ENCODE measurements around the gene CMIP.

The CMIP gene

GRCh38 chr16:81709016-81709900 lies 264.6 kb downstream of the CMIP start:
- Histone ChIP-seq H2BK120ac (ENCODE audit: low read depth, low read length) (no peak overlapping the region), H3K9me3 (ENCODE audit: control insufficient read depth, low read length) (no peaks in the 10 kb centered on the region), H2AK5ac (ENCODE audit: low read length, severe bottlenecking) (no peak overlapping the region), H4K91ac (ENCODE audit: low read length) (no peak overlapping the region), H2BK5ac (ENCODE audit: low read depth, low read length, poor library complexity, severe bottlenecking) (no peak overlapping the region), H3K18ac (ENCODE audit: low read depth in 1 of 2, low read length in 2 of 2) (no peak overlapping the region), H3K14ac (ENCODE audit: low read length in 2 of 2) (no peak overlapping the region), H3K4me1 (ENCODE audit: control insufficient read depth, insufficient read depth, low read depth, low read length) (peaks cover 17% of the 10 kb centered on the region), H3K36me3 (ENCODE audit: control insufficient read depth in 1 of 2, insufficient read depth in 2 of 2, low read depth in 1 of 2, low read length in 2 of 2) (peaks cover 47 to 56% of the 10 kb centered on the region in 2 experiments), H3K4me2 (ENCODE audit: low read length, poor library complexity, severe bottlenecking) (no peak overlapping the region), H3K27me3 (ENCODE audit: control insufficient read depth in 1 of 2, insufficient read depth in 1 of 2, low read length in 2 of 2) (no peaks in the 10 kb centered on the region), H3K23ac (ENCODE audit: low read length in 2 of 2) (no peak overlapping the region), H3K79me1 (replicated peaks; ENCODE audit: low read length, poor library complexity, severe bottlenecking) (peaks cover 3% of the 10 kb centered on the region), H4K8ac (ENCODE audit: low read length) (no peak overlapping the region), H3K4me3 (ENCODE audit: insufficient read depth in 1 of 2, low read depth in 1 of 2, low read length in 2 of 2) (no peak overlapping the region), H2AFZ (ENCODE audit: low read depth, low read length) (no peak overlapping the region), H3K27ac (ENCODE audit: low read length, poor library complexity, severe bottlenecking) (no peak overlapping the region), H2BK12ac (ENCODE audit: low read length in 2 of 2) (no peak overlapping the region), H3K4ac (ENCODE audit: low read depth in 1 of 2, low read length in 2 of 2) (no peak overlapping the region), H2BK15ac (ENCODE audit: low read depth, poor library complexity, severe bottlenecking) (no peak overlapping the region), H3K9ac (ENCODE audit: low read length) (no peak overlapping the region)
- 91% methylated on average over 21 of the region's 21 CpGs for WGBS
- no peak for DNase-seq

GRCh38 chr16:81710044-81710443 lies 265.4 kb downstream of the CMIP start:
- no peak overlapping the region for H2BK12ac ChIP-seq (ENCODE audit: low read length in 2 of 2)

GRCh38 chr16:81710596-81710995 lies 266.0 kb downstream of the CMIP start:
- Histone ChIP-seq H3K4me1 (ENCODE audit: control insufficient read depth, insufficient read depth, low read depth, low read length) (peaks cover 17% of the 10 kb centered on the region), H2AFZ (ENCODE audit: low read depth, low read length) (no peak overlapping the region), H2BK12ac (ENCODE audit: low read length in 2 of 2) (peak overlapping the region in 1 of 2 experiments; percentile 16), H3K9ac (ENCODE audit: low read length) (no peak overlapping the region), H3K14ac (ENCODE audit: low read length in 2 of 2) (no peak overlapping the region), H3K23ac (ENCODE audit: low read length in 2 of 2) (no peak overlapping the region), H3K79me1 (replicated peaks; ENCODE audit: low read length, poor library complexity, severe bottlenecking) (peaks cover 3% of the 10 kb centered on the region), H4K91ac (ENCODE audit: low read length) (no peak overlapping the region), H3K18ac (ENCODE audit: low read depth in 1 of 2, low read length in 2 of 2) (no peak overlapping the region), H3K27me3 (ENCODE audit: control insufficient read depth in 1 of 2, insufficient read depth in 1 of 2, low read length in 2 of 2) (no peaks in the 10 kb centered on the region), H3K4me3 (ENCODE audit: insufficient read depth in 1 of 2, low read depth in 1 of 2, low read length in 2 of 2) (no peak overlapping the region), H3K36me3 (ENCODE audit: control insufficient read depth in 1 of 2, insufficient read depth in 2 of 2, low read depth in 1 of 2, low read length in 2 of 2) (peaks cover 39 to 44% of the 10 kb centered on the region in 2 experiments), H2BK5ac (ENCODE audit: low read depth, low read length, poor library complexity, severe bottlenecking) (no peak overlapping the region), H3K27ac (ENCODE audit: low read length, poor library complexity, severe bottlenecking) (no peak overlapping the region), H3K4me2 (ENCODE audit: low read length, poor library complexity, severe bottlenecking) (no peak overlapping the region), H3K9me3 (ENCODE audit: control insufficient read depth, low read length) (no peaks in the 10 kb centered on the region), H4K8ac (ENCODE audit: low read length) (no peak overlapping the region), H3K4ac (ENCODE audit: low read depth in 1 of 2, low read length in 2 of 2) (no peak overlapping the region), H2BK120ac (ENCODE audit: low read depth, low read length) (no peak overlapping the region), H2AK5ac (ENCODE audit: low read length, severe bottlenecking) (peak overlapping the region; percentile 9), H2BK15ac (ENCODE audit: low read depth, poor library complexity, severe bottlenecking) (no peak overlapping the region)
- DNase-seq: no peak
- WGBS: 71% methylated on average over 12 of the region's 12 CpGs

More at GRCh38 chr16:81710044-81710443, 265.4 kb downstream of the CMIP start:
- Histone ChIP-seq H2BK5ac (ENCODE audit: low read depth, low read length, poor library complexity, severe bottlenecking) (no peak overlapping the region), H3K79me1 (replicated peaks; ENCODE audit: low read length, poor library complexity, severe bottlenecking) (peaks cover 3% of the 10 kb centered on the region), H2BK15ac (ENCODE audit: low read depth, poor library complexity, severe bottlenecking) (no peak overlapping the region), H3K9me3 (ENCODE audit: control insufficient read depth, low read length) (no peaks in the 10 kb centered on the region), H4K91ac (ENCODE audit: low read length) (no peak overlapping the region), H3K4me1 (ENCODE audit: control insufficient read depth, insufficient read depth, low read depth, low read length) (peaks cover 17% of the 10 kb centered on the region), H3K9ac (ENCODE audit: low read length) (no peak overlapping the region), H3K4ac (ENCODE audit: low read depth in 1 of 2, low read length in 2 of 2) (no peak overlapping the region), H3K14ac (ENCODE audit: low read length in 2 of 2) (no peak overlapping the region), H3K27ac (ENCODE audit: low read length, poor library complexity, severe bottlenecking) (no peak overlapping the region), H3K18ac (ENCODE audit: low read depth in 1 of 2, low read length in 2 of 2) (no peak overlapping the region), H2AFZ (ENCODE audit: low read depth, low read length) (no peak overlapping the region), H2AK5ac (ENCODE audit: low read length, severe bottlenecking) (no peak overlapping the region), H3K4me2 (ENCODE audit: low read length, poor library complexity, severe bottlenecking) (no peak overlapping the region), H4K8ac (ENCODE audit: low read length) (no peak overlapping the region), H3K36me3 (ENCODE audit: control insufficient read depth in 1 of 2, insufficient read depth in 2 of 2, low read depth in 1 of 2, low read length in 2 of 2) (peaks cover 43 to 49% of the 10 kb centered on the region in 2 experiments), H2BK120ac (ENCODE audit: low read depth, low read length) (no peak overlapping the region), H3K23ac (ENCODE audit: low read length in 2 of 2) (no peak overlapping the region), H3K4me3 (ENCODE audit: insufficient read depth in 1 of 2, low read depth in 1 of 2, low read length in 2 of 2) (no peak overlapping the region), H3K27me3 (ENCODE audit: control insufficient read depth in 1 of 2, insufficient read depth in 1 of 2, low read length in 2 of 2) (no peaks in the 10 kb centered on the region)
- DNase-seq: no peak
- 93% methylated on average over 11 of the region's 20 CpGs for WGBS

GRCh38 chr16:81711657-81712319 lies 267.2 kb downstream of the CMIP start:
- H2AK5ac ChIP-seq (ENCODE audit: low read length, severe bottlenecking): peak overlapping the region; percentile 16
- peak overlapping the region; percentile 14 for H3K4me2 ChIP-seq (ENCODE audit: low read length, poor library complexity, severe bottlenecking)
- peak overlapping the region; percentile 79 for H4K8ac ChIP-seq (ENCODE audit: low read length)
- H2BK12ac ChIP-seq (ENCODE audit: low read length in 2 of 2): peak overlapping the region in 1 of 2 experiments; percentile 70
- H3K27me3 ChIP-seq (ENCODE audit: control insufficient read depth in 1 of 2, insufficient read depth in 1 of 2, low read length in 2 of 2): peaks cover 0 to 2% of the 10 kb centered on the region in 2 experiments
- H3K36me3 ChIP-seq (ENCODE audit: control insufficient read depth in 1 of 2, insufficient read depth in 2 of 2, low read depth in 1 of 2, low read length in 2 of 2): peaks cover 27 to 32% of the 10 kb centered on the region in 2 experiments
- peak; percentile 96 for DNase-seq
- no peak overlapping the region for H2BK15ac ChIP-seq (ENCODE audit: low read depth, poor library complexity, severe bottlenecking)
- peak overlapping the region; percentile 24 for H2BK5ac ChIP-seq (ENCODE audit: low read depth, low read length, poor library complexity, severe bottlenecking)
- peaks cover 15% of the 10 kb centered on the region for H3K4me1 ChIP-seq (ENCODE audit: control insufficient read depth, insufficient read depth, low read depth, low read length)
- H2BK120ac ChIP-seq (ENCODE audit: low read depth, low read length): no peak overlapping the region
- peak overlapping the region; percentile 1 for H3K27ac ChIP-seq (ENCODE audit: low read length, poor library complexity, severe bottlenecking)
- H3K79me1 ChIP-seq (replicated peaks; ENCODE audit: low read length, poor library complexity, severe bottlenecking): no peaks in the 10 kb centered on the region
- WGBS: 20% methylated on average over 21 of the region's 21 CpGs
- peak overlapping the region; percentile 1 to 61 for H3K18ac ChIP-seq (ENCODE audit: low read depth in 1 of 2, low read length in 2 of 2)
- no peaks in the 10 kb centered on the region for H3K9me3 ChIP-seq (ENCODE audit: control insufficient read depth, low read length)
- no peak overlapping the region for H2AFZ ChIP-seq (ENCODE audit: low read depth, low read length)
- H3K9ac ChIP-seq (ENCODE audit: low read length): no peak overlapping the region
- no peak overlapping the region for H3K23ac ChIP-seq (ENCODE audit: low read length in 2 of 2)
- peak overlapping the region in 1 of 2 experiments; percentile 73 for H3K14ac ChIP-seq (ENCODE audit: low read length in 2 of 2)
- H3K4me3 ChIP-seq (ENCODE audit: insufficient read depth in 1 of 2, low read depth in 1 of 2, low read length in 2 of 2): peak overlapping the region in 1 of 2 experiments; percentile 0
- H4K91ac ChIP-seq (ENCODE audit: low read length): no peak overlapping the region
- H3K4ac ChIP-seq (ENCODE audit: low read depth in 1 of 2, low read length in 2 of 2): no peak overlapping the region
